NCI-H2029 (cell line): ENCODE data around the gene MSH5.

Experiments
- DNase-seq: peaks from one replicate; lab custom pipeline; 2025; lab: John Stamatoyannopoulos, UW

MSH5 gene

DNA sequence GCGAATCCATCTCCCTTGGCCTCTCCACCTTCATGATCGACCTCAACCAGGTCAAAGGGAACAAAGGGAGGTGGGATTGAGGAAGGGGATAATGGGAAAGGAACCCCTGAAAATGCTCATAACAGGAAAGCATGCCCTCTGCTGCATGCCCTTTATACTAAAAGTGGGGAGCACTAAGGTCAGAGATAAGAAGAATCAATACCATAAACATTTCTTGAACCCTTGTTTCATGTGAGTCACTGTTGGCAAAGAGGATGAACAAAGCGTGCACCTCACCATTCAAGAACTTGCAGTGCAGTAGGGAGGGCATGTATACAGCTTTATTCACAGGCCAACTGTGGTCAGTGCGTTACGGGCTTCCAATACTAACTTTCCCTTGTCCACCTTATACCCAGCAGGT lies 21.0 kb downstream of the MSH5 start:
- DNase-seq = no peak

DNA sequence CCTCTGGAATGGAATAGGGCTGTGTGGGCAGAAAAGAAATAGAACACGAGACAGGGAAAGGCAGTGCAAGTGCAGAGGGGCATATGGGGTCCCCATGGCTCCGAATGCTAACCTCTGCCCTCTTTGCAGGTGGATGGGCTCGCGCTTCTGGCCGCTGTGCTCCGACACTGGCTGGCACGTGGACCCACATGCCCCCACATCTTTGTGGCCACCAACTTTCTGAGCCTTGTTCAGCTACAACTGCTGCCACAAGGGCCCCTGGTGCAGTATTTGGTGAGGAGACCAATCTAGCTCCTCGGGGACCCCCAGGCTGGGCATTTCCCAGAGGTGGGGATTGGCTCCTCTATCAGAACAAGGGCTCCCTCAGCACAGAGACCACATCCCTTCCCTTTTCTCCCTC lies 21.5 kb downstream of the MSH5 start:
- no peak for DNase-seq

DNA sequence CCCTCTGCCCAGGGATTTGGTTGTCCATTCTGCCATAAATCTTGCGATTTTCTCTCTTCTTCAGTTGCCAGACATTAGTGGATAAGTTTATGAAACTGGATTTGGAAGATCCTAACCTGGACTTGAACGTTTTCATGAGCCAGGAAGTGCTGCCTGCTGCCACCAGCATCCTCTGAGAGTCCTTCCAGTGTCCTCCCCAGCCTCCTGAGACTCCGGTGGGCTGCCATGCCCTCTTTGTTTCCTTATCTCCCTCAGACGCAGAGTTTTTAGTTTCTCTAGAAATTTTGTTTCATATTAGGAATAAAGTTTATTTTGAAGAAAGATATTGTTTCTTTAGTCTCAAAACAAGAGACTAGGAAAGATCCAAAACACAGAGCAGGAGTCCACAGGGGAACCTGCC lies 22.6 kb downstream of the MSH5 start, which contains the start of gene SAPCD1:
Gene SAPCD1 (plus strand): TSS at position 301 of the 400 bp plus-strand sequence. CDS start 399 bp downstream, outside the sequence.
- DNase-seq = no peak

DNA sequence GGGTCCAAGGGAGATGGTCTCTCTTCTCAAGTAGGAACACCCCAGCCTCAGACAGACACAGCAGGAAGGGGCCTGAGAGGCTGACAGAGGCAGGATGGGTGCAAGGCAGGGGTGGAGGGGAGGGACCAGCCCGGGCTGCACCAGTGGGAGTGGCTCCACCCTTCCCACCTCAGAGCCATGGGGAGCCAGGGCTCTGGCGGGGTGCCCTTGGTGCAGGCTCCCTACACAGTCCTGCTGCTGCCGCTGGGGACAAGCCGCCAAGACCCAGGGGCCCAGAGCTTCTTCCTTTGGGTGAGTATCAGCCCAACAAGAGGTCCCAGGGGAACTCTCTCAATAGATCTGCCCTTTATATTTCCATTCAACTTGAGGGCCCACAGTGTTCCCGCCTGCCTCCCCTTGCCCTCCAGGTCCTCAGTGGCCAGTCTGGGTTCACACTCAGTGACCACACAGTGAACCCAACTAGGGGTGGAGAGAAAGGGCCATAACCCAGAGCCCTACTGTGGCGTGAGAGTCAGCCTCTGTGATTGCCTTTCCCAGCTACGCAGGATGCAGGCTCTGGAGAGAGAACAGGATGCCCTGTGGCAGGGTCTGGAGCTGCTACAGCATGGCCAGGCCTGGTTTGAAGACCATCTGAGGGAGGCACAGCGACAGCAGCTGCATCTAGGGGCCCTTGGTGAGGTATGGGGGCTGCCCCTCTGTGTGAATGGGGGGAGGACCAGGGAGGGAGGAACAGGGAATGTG lies 23.2 kb downstream of the MSH5 start:
- DNase-seq = no peak

- no peak for DNase-seq
These were observed 23.8 kb downstream of the MSH5 start for GRCh38 chr6:31763619-31763940.

DNA sequence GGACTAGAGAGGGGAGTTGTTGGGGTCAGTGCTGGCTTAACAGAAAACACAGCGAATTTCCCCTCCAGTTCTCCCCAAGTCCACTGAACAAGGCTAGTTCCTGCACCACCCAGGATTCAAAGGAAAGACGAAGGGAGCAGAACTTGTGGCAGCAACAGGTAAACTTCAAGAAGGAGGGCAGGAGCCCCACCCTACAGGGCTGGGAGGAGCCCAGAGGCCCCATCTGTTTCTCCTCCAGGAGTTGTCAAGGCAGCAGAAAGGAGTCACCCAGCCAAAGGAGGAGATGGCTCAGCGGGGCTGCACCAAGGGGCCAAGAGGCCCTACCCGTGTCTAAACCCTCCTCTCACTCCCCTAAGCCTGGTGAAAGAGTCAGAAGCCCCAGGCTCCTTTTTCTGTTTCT lies 24.4 kb downstream of the MSH5 start:
- DNase-seq = no peak

GRCh38 chr6:31765559-31765909 lies 25.7 kb downstream of the MSH5 start:
- no peak for DNase-seq

GRCh38 chr6:31765910-31766794 lies 26.3 kb downstream of the MSH5 start:
- DNase-seq = no peak

GRCh38 chr6:31767096-31767645 lies 27.4 kb downstream of the MSH5 start:
- DNase-seq = no peak

DNA sequence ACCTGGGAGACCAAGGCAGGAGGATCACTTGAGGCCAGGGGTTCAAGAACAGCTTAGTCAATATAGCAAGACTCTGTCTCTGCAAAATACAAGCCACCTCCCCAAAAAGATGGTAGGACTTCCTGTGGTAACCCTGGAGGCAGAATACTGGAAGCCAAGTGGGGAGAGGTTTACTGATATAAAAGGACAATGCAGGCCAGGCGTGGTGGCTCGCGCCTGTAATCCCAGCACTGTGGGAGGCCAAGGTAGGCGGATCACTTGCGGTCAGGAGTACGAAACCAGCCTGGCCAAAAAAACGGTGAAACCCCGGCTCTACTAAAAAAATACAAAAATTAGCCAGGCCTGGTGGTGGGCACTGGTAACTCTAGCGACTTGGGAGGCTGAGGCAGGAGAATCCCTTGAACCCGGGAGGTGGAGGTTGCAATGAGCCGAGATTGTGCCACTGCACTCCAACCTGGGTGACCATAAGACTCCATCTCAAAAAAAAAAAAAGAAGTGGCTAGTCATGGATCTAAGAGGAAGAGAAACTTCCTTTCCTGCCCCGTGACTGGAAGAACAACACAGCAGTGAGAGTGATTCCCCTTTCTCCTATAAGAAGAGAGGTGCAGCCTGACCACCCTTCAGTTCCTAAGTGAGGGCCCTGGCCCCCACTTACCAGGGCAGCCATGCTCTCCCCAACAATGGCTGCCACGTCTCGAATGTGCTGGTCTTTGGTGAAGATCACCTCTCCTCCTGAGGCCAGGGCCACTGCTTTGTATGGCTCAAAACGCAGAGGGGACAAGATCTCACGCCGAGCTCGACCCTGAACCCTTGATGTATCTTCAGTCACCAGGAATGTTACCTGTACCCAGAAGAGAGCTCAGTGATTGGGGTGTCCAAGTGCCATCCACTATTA lies 28.8 kb downstream of the MSH5 start:
- no peak for DNase-seq

DNA sequence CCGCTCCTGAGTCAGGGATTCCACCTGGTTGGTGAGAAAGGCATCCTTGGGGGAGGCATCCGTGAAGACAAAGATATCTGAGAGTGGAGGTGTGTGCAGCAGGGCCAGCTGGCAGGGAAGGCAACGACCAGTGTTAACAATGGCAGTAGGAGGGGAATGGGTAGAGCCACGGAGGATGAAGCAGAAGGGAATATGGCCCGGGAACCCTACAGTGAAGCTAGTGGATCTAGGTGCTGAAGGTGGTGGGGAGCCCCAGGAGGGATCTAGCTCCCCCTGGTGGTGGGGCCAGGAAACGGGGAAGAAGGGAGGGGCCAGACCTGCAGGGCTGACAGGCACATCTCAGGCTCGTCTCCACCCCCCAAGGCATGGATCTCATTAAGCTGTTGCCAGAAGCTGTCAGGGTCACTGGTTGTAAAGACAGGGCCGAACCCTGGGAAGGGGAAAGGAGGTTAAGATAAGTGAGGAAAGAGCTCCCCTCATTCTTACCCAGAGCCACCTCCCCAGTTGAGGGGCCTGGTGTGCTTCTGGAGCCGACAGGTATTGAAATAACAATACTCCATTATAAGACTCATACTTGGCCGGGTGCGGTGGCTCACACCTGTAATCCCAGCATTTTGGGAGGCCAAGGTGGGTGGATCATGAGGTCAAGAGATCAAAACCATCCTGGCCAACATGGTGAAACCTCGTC lies 30.0 kb downstream of the MSH5 start:
- peak; percentile 64 for DNase-seq

GRCh38 chr6:31770860-31771259 lies 31.1 kb downstream of the MSH5 start:
- no peak for DNase-seq

DNA sequence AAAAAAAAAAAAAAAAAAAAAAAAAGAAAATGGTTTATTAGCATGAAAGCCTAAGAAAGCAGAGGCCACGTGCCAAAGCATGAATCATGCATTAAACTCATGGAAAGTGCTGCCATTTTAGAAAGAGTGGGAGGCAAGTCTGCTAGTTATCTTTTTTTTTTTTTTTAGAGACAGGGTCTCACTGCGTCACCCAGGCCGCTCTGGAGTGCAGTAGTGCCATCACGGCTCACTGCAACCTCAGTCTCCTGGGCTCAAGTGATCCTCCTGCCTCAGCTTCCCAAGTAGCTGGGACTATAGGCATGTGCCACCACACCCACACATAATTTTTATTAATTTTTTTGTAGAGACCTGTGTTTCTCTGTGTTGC lies 32.2 kb downstream of the MSH5 start:
- no peak for DNase-seq

DNA sequence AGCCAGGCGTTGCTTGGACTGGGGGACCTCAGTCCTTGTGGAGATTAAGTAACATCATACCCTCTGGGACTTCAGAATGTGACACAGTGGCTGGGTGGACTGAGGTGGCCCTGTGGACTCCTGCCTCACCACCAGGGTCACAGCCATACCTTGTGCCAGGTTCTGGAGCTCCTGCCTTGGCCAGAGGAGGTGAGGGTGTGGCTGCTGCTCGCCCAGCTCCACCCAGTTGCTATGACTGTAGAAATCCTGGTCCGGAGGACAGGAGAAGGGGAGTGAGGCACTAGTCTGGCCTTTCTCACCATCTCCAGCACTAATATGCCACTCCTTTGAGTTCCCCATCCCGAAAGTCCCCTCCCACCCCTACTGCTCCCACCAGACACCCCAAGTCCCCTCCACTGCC lies 35.4 kb downstream of the MSH5 start:
- no peak for DNase-seq

DNA sequence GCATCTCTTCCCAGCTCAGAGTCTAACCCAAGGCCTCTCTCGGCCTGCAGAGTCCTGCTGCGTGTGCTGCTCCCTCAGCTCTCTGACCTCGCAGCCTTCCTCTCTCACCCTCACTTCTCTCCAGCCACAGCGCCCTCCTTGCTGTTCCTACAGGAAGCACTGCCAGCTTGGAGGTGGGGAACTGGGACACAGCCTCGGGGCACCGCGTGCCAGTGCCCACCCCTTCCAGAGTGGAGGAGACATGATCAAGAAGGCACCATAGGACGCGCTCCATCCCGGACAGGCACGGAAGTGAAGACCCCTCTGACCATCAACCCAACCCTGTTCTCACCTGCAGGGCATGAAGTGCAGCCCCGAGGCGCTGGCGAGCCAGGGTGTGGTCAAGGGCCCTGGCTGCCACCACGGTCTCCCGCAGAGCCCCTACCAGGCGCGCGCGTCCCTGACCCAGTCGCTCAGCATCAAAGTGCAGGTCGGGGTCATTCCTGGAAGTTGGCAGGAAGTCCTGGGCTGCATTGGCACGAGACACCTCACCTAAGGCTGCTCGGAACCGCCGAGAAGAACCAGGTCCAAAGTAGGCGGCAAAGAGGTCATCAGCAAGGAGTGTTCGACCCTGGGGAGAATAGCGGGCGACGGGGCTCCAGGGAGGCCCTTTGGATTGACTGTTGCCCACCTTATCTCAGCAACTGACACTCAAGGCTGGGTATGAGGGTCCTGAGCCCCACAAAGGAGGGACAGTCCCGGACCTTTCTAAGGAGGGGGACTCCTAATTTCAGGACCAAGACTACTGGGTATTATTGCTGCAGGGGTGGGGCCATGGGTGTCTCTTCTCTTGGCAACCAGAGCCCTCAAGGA lies 36.1 kb downstream of the MSH5 start:
- DNase-seq = no peak

DNA sequence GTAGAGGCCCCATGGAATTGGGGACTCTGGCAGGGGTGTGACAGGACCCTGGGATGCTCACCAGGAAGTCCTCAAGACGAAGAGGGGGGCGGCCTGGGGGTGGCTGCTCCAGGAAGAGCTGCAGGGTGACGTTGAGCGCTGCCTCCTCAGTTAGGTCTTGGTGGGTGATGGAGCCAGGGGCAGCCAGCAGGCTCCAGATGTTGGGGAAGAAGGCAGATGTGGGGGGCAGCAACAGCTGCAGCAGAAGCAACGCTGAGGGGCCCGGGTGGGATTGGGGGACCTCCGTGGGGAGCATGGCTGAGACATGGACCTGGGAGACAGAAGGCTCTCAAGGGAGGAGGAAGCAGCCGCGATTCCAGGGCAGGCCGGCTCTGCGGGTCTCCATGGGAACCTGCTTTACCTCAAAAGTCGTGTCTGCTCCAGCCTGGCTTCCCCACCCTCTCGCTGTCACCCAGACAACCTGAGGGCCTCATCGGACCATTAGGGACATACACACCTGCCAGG lies 36.7 kb downstream of the MSH5 start:
- peak; percentile 63 for DNase-seq

- peak; percentile 85 for DNase-seq
These were observed 37.3 kb downstream of the MSH5 start, which contains the start of gene VWA7 for GRCh38 chr6:31776989-31777666. Gene VWA7 (minus strand): TSS chr6:31777328. CDS start chr6:31776779, 549 bp downstream.

DNA sequence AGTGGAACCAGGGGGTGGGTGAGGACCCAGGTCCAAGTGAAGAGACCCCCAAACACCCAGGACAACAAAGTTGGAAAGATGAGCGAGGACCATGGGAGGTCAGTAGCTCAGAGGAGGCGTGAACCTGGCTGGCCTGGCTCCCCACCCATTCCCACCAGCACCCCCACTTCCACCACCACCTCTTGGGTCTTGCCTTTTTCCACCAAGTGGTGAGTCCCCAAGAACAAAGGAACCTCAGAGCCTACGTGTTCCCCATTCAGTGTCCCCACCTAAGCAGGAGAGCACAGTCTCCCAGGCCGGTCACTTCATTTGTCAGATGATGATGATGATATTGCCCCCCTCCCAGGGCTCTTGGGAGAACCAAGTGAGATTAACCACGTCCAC lies 37.9 kb downstream of the MSH5 start:
- DNase-seq = no peak

DNA sequence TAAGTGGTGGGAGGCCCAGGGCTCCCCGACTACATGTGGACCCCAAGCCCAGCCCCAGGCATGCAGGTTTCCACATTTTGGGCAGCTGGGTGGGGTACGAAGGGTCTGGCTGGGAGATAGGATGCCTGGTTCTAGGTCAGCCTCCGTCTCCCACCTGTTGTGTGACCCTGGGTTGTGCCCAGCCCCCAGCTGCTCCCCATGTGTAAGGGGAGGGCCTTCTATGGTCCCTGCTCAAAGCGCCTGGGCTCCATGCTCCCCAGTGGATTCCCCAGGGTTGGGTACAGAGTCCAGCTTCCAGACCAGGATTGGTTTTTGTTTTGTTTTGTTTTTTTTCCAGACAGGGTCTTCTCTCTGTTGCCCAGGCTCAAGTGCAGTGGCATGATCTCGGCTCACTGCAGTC lies 38.4 kb downstream of the MSH5 start:
- DNase-seq = no peak
